ENCODE measurements around the gene DCST1. TPM values are rescaled to one million over a fixed set of nuclear protein-coding genes. Genes with fewer than 3 reads are reported as not detected.

Gene DCST1
- total RNA-seq, 1 experiment from 2014 or later: not detected

GRCh38 chr1:155078469-155079209, 45.0 kb downstream of the DCST1 start, which contains the start of gene EFNA3:
Gene EFNA3, plus strand, starts transcription at chr1:155078837. Its CDS starts 105 bp downstream, at chr1:155078942.
- Histone ChIP-seq H3K27ac (no peak within 1 kb of the TSS), H3K9me3 (replicated peaks) (no peaks in the 10 kb centered on the region), H3K36me3 (no peaks in the 10 kb centered on the region), H3K4me3 (peak within 1 kb of the TSS; percentile 29), H3K27me3 (replicated peaks) (peaks cover 68% of the 10 kb centered on the region), H3K4me1 (replicated peaks) (peaks cover 37% of the 10 kb centered on the region)
- DNase-seq (ENCODE audit: low read depth in 1 of 2, low spot score in 2 of 2): peak in 1 of 2 experiments; percentile 69

- Histone ChIP-seq H3K4me3 (no peak overlapping the region), H3K27ac (no peak overlapping the region), H3K9me3 (replicated peaks) (no peaks in the 10 kb centered on the region), H3K4me1 (replicated peaks) (peaks cover 37% of the 10 kb centered on the region), H3K36me3 (no peaks in the 10 kb centered on the region), H3K27me3 (replicated peaks) (peaks cover 72% of the 10 kb centered on the region)
- DNase-seq (ENCODE audit: low read depth in 1 of 2, low spot score in 2 of 2): no peak
Observed at GRCh38 chr1:155079210-155079486, 45.5 kb downstream of the DCST1 start.

DNA sequence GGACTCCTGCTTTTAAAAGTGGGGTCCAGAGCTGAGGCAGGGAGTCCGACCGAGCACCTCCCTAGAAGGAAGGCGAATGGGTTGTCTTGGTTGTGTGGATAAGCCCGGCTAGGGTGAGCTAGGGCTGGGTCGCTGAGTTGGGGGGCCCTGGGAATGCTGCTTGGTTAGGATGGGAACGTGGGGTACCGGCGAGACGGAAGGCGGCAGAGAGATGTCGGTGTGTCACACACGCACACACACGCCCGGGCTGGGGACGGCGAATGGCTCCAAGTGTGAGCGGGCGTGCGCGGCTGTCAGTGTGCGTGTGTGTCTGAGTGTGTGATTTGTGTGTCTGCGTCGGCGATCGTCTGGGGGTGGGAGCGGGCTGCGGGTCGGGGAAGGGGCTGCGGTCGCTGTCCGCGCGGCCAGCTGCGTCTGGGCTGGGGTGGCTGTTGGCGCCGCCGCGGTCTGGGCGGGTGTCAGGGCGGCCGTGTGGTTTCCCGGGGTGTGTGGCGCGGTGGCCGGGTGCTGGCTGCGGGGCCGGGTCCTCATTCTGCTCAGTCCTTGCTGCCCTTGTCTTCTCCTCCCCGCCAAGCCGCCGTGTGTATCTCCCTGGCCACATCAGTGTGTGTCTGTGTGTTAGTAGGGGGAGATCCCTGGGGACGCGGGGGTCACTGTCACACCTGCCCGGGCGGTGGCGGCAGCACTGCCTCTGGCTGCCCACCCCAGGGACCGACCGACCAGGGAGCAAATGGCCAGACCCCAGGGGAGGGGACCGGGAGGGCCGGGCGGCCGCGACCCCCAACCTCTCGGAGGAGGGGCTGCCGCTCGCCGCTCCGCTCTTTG, 46.1 kb downstream of the DCST1 start:
- no peaks in the 10 kb centered on the region for H3K9me3 ChIP-seq (replicated peaks)
- no peaks in the 10 kb centered on the region for H3K36me3 ChIP-seq
- DNase-seq (ENCODE audit: low read depth in 1 of 2, low spot score in 2 of 2): no peak
- H3K4me3 ChIP-seq: no peak overlapping the region
- no peak overlapping the region for H3K27ac ChIP-seq
- H3K4me1 ChIP-seq (replicated peaks): peaks cover 42% of the 10 kb centered on the region
- peaks cover 68% of the 10 kb centered on the region for H3K27me3 ChIP-seq (replicated peaks)

- Histone ChIP-seq H3K27ac (no peak overlapping the region), H3K9me3 (replicated peaks) (no peaks in the 10 kb centered on the region), H3K4me3 (no peak overlapping the region), H3K4me1 (replicated peaks) (peaks cover 45% of the 10 kb centered on the region), H3K27me3 (replicated peaks) (peaks cover 63% of the 10 kb centered on the region), H3K36me3 (no peaks in the 10 kb centered on the region)
- DNase-seq (ENCODE audit: low read depth in 1 of 2, low spot score in 2 of 2): no peak
Observed at GRCh38 chr1:155080312-155081228, 46.9 kb downstream of the DCST1 start.

DNA sequence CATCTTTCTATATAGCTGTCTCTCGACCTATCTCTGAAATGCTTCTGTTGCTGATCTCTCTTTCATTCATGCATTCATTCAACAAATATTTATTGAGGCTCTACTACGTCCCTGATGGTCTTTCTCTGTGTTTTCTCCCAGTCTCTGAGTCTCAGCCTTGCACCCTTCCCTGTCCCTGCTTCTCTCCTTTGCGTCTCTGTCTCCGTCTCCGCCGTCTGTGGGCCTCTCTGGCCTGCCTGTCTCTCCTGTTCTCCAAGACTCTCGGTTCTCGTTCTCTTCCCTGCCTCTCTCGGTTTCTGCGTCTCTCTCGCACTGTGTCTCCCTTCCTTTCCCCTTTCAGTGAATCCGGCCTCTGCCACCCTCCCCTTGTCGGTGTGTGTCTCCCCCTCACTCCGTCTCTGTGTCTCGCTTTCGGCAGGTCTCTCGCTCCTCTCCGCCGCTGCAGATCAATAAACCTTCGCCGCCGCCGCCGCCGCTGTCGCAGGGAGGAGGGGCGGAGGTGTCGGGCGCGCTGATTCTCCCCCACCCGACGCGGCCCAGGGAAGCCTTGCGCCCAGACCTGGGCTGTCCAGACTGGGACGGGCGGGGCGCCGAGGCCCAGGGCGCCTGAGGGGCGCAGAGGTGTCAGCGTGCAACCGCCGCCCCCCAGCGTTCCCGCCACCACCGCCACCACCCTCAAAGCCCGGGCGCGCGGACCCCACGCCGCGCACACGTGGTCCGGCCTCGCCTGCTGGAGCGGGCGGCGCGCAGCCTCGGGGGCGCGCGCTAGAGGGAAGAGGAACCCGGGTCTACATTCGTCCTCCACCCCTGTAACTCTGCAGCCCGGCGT, 48.1 kb downstream of the DCST1 start:
- peaks cover 56% of the 10 kb centered on the region for H3K4me1 ChIP-seq (replicated peaks)
- no peaks in the 10 kb centered on the region for H3K9me3 ChIP-seq (replicated peaks)
- H3K36me3 ChIP-seq: no peaks in the 10 kb centered on the region
- DNase-seq (ENCODE audit: low read depth in 1 of 2, low spot score in 2 of 2): no peak
- no peak overlapping the region for H3K27ac ChIP-seq
- H3K27me3 ChIP-seq (replicated peaks): peaks cover 63% of the 10 kb centered on the region
- no peak overlapping the region for H3K4me3 ChIP-seq

DNA sequence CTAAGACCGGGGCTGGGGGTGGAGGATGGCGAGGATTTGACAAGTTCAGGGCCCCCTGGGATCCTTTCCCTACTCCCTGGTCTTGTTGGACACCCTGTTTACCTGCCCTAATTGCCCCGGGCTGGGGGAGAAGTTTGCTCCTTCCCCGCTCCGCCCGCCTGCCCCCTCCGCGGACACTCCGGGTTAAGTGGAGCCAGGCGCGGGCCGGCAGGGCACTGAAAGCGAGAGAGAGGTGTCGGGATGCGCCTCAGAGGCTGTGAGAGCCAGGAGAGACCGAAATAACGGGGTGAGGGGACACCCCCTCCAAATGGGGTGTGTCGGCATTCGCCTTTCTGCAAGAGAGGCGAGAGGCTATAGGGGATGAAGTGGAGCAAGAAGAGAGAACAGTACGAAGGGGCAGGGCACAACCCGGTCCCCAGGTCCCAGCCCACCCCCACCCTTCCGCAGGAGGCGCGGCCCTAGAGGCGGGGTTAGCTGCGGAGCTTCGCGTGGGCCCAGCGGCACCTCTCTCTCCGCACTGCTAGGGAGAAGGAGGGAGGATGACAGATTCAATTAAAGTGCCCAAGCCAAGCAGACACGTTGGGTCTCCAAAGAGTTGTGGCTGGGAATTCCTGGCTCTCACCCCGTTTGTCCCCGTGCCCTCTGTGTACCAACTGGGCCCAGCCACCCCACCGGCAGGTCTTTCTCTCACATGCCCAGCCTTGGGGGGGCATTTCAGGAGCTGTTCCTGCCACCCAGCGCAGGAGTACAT, 48.9 kb downstream of the DCST1 start:
- DNase-seq (ENCODE audit: low read depth in 1 of 2, low spot score in 2 of 2): no peak
- Histone ChIP-seq H3K27ac (no peak overlapping the region), H3K27me3 (replicated peaks) (peaks cover 61% of the 10 kb centered on the region), H3K9me3 (replicated peaks) (no peaks in the 10 kb centered on the region), H3K36me3 (no peaks in the 10 kb centered on the region), H3K4me3 (no peak overlapping the region), H3K4me1 (replicated peaks) (peaks cover 64% of the 10 kb centered on the region)

DNA sequence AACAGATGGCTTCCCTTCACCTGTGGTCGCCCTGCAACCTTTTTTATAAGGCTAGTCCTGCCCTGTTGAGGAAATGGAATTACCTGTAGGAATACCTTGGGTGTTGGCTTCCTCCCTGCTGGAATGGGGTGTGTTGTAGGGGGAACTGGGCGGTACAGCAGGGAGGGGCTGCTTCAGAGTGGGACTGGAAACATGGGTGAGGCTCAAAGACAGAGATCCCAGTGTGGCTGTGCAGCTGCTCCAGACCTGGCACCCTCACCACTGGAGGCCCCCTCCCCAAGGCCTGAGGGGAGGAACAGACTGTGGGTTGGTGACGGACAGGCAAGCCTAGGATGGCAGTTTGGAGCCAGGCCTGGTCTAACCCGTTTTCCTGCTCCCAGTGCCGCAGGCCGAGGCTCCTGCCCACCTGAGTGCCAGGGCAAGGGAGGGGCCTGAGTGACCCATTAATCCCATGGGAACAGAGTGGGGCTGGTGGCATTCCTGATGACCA, 49.5 kb downstream of the DCST1 start:
- H3K4me1 ChIP-seq (replicated peaks): peaks cover 66% of the 10 kb centered on the region
- no peaks in the 10 kb centered on the region for H3K9me3 ChIP-seq (replicated peaks)
- H3K4me3 ChIP-seq: no peak overlapping the region
- no peak for DNase-seq (ENCODE audit: low read depth in 1 of 2, low spot score in 2 of 2)
- peaks cover 60% of the 10 kb centered on the region for H3K27me3 ChIP-seq (replicated peaks)
- no peaks in the 10 kb centered on the region for H3K36me3 ChIP-seq
- no peak overlapping the region for H3K27ac ChIP-seq

- Histone ChIP-seq H3K27ac (no peak overlapping the region), H3K4me3 (peak overlapping the region; percentile 46), H3K4me1 (replicated peaks) (peaks cover 58% of the 10 kb centered on the region), H3K9me3 (replicated peaks) (no peaks in the 10 kb centered on the region), H3K27me3 (replicated peaks) (peaks cover 50% of the 10 kb centered on the region), H3K36me3 (no peaks in the 10 kb centered on the region)
- no peak for DNase-seq (ENCODE audit: low read depth in 1 of 2, low spot score in 2 of 2)
Observed at GRCh38 chr1:155083865-155084721, 50.5 kb downstream of the DCST1 start.

GRCh38 chr1:155084722-155085503, 51.3 kb downstream of the DCST1 start:
- no peaks in the 10 kb centered on the region for H3K9me3 ChIP-seq (replicated peaks)
- no peak overlapping the region for H3K27ac ChIP-seq
- no peaks in the 10 kb centered on the region for H3K36me3 ChIP-seq
- H3K4me3 ChIP-seq: peak overlapping the region; percentile 46
- H3K27me3 ChIP-seq (replicated peaks): peaks cover 41% of the 10 kb centered on the region
- DNase-seq (ENCODE audit: low read depth in 1 of 2, low spot score in 2 of 2): peak; percentile 94 to 98
- peaks cover 50% of the 10 kb centered on the region for H3K4me1 ChIP-seq (replicated peaks)

DNA sequence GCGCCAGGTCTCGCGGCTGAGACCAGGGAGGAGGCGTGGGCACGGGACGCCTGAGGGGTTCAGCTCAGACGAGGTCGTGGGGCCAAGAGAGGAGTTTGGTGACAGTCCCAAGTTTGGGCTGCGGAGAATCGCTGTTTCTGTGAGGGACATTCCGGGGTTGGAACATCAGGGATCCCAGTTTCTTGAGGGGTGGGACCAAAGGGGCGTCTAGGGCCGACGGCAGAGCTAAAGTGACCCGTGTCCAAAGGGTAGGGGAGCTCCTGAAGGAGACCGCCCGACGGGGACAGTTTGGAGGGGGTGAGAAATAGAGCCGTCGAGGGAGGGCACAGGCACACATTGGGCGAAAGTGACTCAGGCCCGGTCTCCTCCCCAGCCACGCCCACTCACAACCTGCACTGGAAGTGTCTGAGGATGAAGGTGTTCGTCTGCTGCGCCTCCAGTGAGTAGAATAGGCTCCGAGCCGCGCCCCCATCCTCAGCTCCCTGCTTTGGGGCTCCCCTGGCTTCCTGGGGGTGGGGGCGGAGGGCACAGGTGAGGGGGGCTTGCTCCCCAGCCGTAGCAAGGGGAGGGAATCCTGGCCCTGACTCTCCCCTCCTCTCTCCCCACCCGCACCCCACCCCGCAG, 52.0 kb downstream of the DCST1 start:
- Histone ChIP-seq H3K27ac (no peak overlapping the region), H3K4me1 (replicated peaks) (peaks cover 45% of the 10 kb centered on the region), H3K27me3 (replicated peaks) (peaks cover 34% of the 10 kb centered on the region), H3K4me3 (peak overlapping the region; percentile 46), H3K36me3 (no peaks in the 10 kb centered on the region), H3K9me3 (replicated peaks) (no peaks in the 10 kb centered on the region)
- DNase-seq (ENCODE audit: low read depth in 1 of 2, low spot score in 2 of 2): no peak
